ENCODE measurements around the gene TP53BP2. TPM values are rescaled to one million over a fixed set of nuclear protein-coding genes. Genes with fewer than 3 reads are reported as not detected.
"Not testable (repeated sequence)": the region's sequence is repeated elsewhere in the genome, so short reads cannot be mapped to it uniquely, and the experiment has no call there.

TP53BP2 gene
- 10 to 100 TPM; 33.7 to 65.9 (median 48.6) TPM for total RNA-seq

GRCh38 chr1:223845810-223846682, at the start of gene TP53BP2:
TP53BP2 (minus strand) TSS chr1:223845947; CDS start chr1:223845680, 267 bp downstream.
- ATAC-seq (ENCODE audit: low FRiP score) (peak; percentile 94), DNase-seq (ENCODE audit: low spot score) (peak; percentile 52)
- TF ChIP-seq CTCF (IDR thresholded peaks at IDR 0.05), result peak in 1 of 3 donors; percentile 69

DNA sequence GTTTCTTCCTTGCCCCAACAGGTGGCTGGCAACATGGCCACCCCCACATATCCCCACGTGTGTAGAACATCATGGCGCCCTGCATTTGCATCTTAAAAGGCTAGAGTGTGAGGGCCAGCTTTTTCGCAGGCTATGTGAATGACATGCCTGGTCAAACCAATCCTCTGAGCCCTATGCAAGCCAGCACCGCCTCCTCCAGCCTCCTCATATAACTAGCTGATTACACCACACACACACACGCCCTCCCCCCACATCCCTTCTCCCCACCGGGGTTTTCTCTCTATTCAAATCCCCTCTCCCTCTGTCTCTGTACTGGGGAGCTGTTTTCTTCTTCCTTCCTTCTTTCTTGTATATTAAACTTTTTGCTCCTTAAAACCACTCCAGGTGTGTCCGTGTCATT, 44.7 kb upstream of the TP53BP2 start:
- not testable (repeated sequence) for ATAC-seq (ENCODE audit: low FRiP score); DNase-seq (ENCODE audit: low spot score)

- not testable (repeated sequence) for ATAC-seq (ENCODE audit: low FRiP score); DNase-seq (ENCODE audit: low spot score)
These were observed 43.6 kb upstream of the TP53BP2 start for GRCh38 chr1:223889319-223889718.

- DNase-seq (ENCODE audit: low spot score) (no peak), ATAC-seq (ENCODE audit: low FRiP score) (peak; percentile 91)
- no peak for TF ChIP-seq CTCF (IDR thresholded peaks at IDR 0.05)
These were observed 42.1 kb upstream of the TP53BP2 start for GRCh38 chr1:223887747-223888418.

GRCh38 chr1:223886516-223886921, 40.8 kb upstream of the TP53BP2 start:
- DNase-seq (ENCODE audit: low spot score) (no peak), ATAC-seq (ENCODE audit: low FRiP score) (peak; percentile 39)
- no peak for TF ChIP-seq CTCF (IDR thresholded peaks at IDR 0.05)

- no peak for TF ChIP-seq CTCF (IDR thresholded peaks at IDR 0.05)
- DNase-seq (ENCODE audit: low spot score), result no peak
- ATAC-seq (ENCODE audit: low FRiP score), result no peak
These were observed 39.9 kb upstream of the TP53BP2 start for GRCh38 chr1:223885614-223886013.

DNA sequence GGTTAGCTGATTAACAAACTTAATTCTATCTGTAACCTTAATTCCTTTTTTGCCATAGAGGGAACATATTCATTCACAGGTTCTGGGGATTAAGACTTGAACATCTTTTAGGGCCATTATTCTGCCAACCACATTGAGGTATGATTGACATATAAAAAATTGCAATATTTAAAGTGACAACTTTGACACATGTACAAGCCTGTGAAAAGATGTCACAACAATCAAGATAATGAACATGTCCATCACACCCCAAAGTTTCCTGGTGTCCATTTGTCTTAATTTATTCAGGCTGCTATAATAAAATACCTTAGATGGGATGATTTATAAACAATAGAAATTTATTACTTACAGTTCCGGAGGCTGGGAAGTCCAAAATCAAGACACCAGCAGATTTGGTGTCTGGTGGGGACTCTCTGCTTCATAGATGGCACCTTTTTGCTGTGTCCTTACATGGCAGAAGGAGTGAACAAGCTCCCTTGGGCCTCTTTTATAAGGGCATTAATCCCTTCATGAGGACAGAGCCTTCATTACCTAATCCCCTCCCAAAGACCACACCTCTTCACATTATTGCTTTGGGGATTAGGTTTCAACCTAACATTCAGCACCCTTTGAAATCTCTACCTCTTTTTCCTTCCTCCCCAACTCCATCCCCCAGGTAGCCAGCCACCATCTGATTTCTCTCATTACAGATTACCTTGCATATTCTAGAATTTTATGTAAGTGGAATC, 33.0 kb upstream of the TP53BP2 start:
- ATAC-seq (ENCODE audit: low FRiP score) (no peak), DNase-seq (ENCODE audit: low spot score) (no peak)
- no peak for TF ChIP-seq CTCF (IDR thresholded peaks at IDR 0.05)
